Astrocyte (in vitro differentiated cells and primary cell): ENCODE data around the gene SLC36A2.

Experiments
- CTCF ChIP-seq: IDR thresholded peaks from 2 replicates; pipeline ENCODE4 v1.5.1; 2011; ENCODE audit warnings: low read depth, mild to moderate bottlenecking, inconsistent platforms, low read length, moderate library complexity; ENCODE audit not compliant: insufficient read depth
- EZH2 ChIP-seq: IDR thresholded peaks from 2 replicates; pipeline ENCODE4 v1.6.1; 2012; ENCODE audit warnings: mild to moderate bottlenecking, low read length, inconsistent platforms; ENCODE audit not compliant: insufficient read depth

- TF ChIP-seq CTCF (peak; percentile 5), EZH2 (no peak)
Measured at GRCh38 chr5:151284392-151284967, 62.9 kb downstream of the SLC36A2 start.
